Measurements from ENCODE around the gene POLR2I. TPM values are rescaled to one million over a fixed set of nuclear protein-coding genes. Genes with fewer than 3 reads are reported as not detected.

The POLR2I gene
- total and polyA plus RNA-seq, 9 of the 15 experiments (the other 6 are each of a cell fraction or from before 2014, with no cell fraction given) = 28.0 to 283 (median 123) TPM

DNA sequence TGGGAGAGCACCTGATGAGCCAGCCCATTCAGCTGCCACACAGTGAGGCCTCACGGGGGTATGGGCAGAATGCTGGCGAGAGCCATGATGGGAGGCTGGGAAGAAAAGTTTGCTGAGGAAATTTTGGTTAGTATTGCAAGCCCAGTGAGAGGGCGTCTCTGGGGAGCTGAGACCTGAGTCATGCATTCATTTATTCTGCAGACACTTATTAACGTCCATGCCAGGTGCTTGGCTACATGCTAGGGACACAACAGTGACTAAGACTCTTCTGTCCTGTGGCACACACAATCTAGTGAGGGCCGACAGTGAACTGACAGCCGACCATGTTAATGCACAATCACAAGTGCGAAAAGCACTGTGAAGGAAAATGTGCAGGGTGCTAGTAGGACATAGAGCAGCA is 32.8 kb downstream of the POLR2I start (continued):
- TF ChIP-seq ZBTB40 (IDR thresholded peaks at IDR 0.05) (no peak), ZBTB40 (CRISPR knock-in tag; IDR thresholded peaks at IDR 0.05) (no peak), RFX1 (IDR thresholded peaks at IDR 0.05) (no peak), ZNF717 (CRISPR knock-in tag; IDR thresholded peaks at IDR 0.05) (no peak)

Measured in K562 (cell line).